ENCODE measurements around the gene EIF3B.

EIF3B gene

GRCh38 chr7:2420216-2420933 is 65.7 kb downstream of the EIF3B start:
- TF ChIP-seq CTCF (IDR thresholded peaks at IDR 0.05; ENCODE audit: low read depth, low read length, missing control alignments), result no peak
- no peak for DNase-seq (ENCODE audit: extremely low read depth, low read depth)
- H3K4me3 ChIP-seq (replicated peaks; ENCODE audit: low read depth, low read length), result no peak overlapping the region

GRCh38 chr7:2421943-2422310 is 67.3 kb downstream of the EIF3B start:
- TF ChIP-seq CTCF (IDR thresholded peaks at IDR 0.05; ENCODE audit: low read depth, low read length, missing control alignments), result no peak
- DNase-seq (ENCODE audit: extremely low read depth, low read depth), result no peak
- H3K4me3 ChIP-seq (replicated peaks; ENCODE audit: low read depth, low read length), result no peak overlapping the region

- H3K4me3 ChIP-seq (replicated peaks; ENCODE audit: low read depth, low read length), result no peak overlapping the region
- DNase-seq (ENCODE audit: extremely low read depth, low read depth), result no peak
- no peak for TF ChIP-seq CTCF (IDR thresholded peaks at IDR 0.05; ENCODE audit: low read depth, low read length, missing control alignments)
Observed at GRCh38 chr7:2425749-2426148, 71.1 kb downstream of the EIF3B start.

Measured in HFF-Myc (cell line).